IMR-90 (cell line): Measurements from ENCODE around the gene CDH13. TPM values are rescaled to one million over a fixed set of nuclear protein-coding genes. Genes with fewer than 3 reads are reported as not detected.

Experiments used
- ATAC-seq: fragments of 200-7000 bp; cut with Tn5 transposase; 2 replicates; pipeline ENCODE4 v1.9.1; 2020; ENCODE audit warnings: low read depth, mild to moderate bottlenecking, moderate library complexity
- BruUV-seq: library from RNA; stranded (reverse); fragments of 400-500 nt; replicated peaks from 2 replicates; lab custom pipeline; 2021; lab: Mats Ljungman, UMichigan
- CTCF ChIA-PET: fragments of 300-600 bp; formaldehyde crosslinking; extraction: SDS; loops from one replicate; lab custom pipeline; 2021; ENCODE audit warnings: antibody characterized with exemption; lab: Yijun Ruan, JAX
- POLR2A ChIA-PET: fragments of 300-600 bp; sonication (Branson Sonifier 250); formaldehyde crosslinking; loops from one replicate; lab custom pipeline; 2022; ENCODE audit warnings: antibody characterized with exemption; ENCODE audit not compliant: unreplicated experiment; lab: Charles Lee
- DNase-seq: peaks from one replicate; pipeline ENCODE4 v3.0.0; 2013
- H2AFZ ChIP-seq: replicated peaks from 2 replicates; pipeline ENCODE3; 2013; ENCODE audit warnings: low read length, mild to moderate bottlenecking; ENCODE audit not compliant: poor library complexity
- H2AK5ac ChIP-seq: 2 replicates; pipeline ENCODE4 v1.6.1; 2013; ENCODE audit warnings: low read depth, low read length, inconsistent platforms
- H2AK9ac ChIP-seq: replicated peaks from 2 replicates; pipeline ENCODE3; 2013; ENCODE audit warnings: mild to moderate bottlenecking, low read depth, low read length, moderate library complexity; ENCODE audit not compliant: poor library complexity
- H2BK120ac ChIP-seq: 2 replicates; pipeline ENCODE4 v1.6.1; 2013; ENCODE audit warnings: low read depth, low read length, inconsistent platforms
- H2BK15ac ChIP-seq: 3 replicates; pipeline ENCODE4 v1.6.1; 2013; ENCODE audit warnings: low read depth, low read length, inconsistent platforms
- H2BK20ac ChIP-seq: 2 replicates; pipeline ENCODE4 v1.6.1; 2013; ENCODE audit warnings: low read depth, mild to moderate bottlenecking, inconsistent platforms, low read length, moderate library complexity
- H2BK5ac ChIP-seq: 2 replicates; pipeline ENCODE4 v1.6.1; 2013; ENCODE audit warnings: mild to moderate bottlenecking, low read depth, low read length, inconsistent platforms; ENCODE audit not compliant: poor library complexity, severe bottlenecking
- H3K14ac ChIP-seq: replicated peaks from 2 replicates; pipeline ENCODE4 v1.6.1; 2013; ENCODE audit warnings: low read depth, low read length, inconsistent platforms
- H3K18ac ChIP-seq: 2 replicates; pipeline ENCODE4 v1.6.1; 2013; ENCODE audit warnings: low read depth, low read length, control low read depth
- H3K23ac ChIP-seq: 2 replicates; pipeline ENCODE4 v1.6.1; 2013; ENCODE audit warnings: low read depth, low read length, inconsistent platforms
- H3K27ac ChIP-seq: 2 replicates; pipeline ENCODE4 v1.5.1; 2013; ENCODE audit warnings: mild to moderate bottlenecking, control low read depth, low read length; ENCODE audit not compliant: insufficient read depth
- H3K27me3 ChIP-seq: 2 replicates; pipeline ENCODE4 v1.6.1; 2013; ENCODE audit warnings: low read length; ENCODE audit not compliant: control insufficient read depth, insufficient read depth
- H3K36me3 ChIP-seq: 2 replicates; pipeline ENCODE4 v1.6.1; 2013; ENCODE audit warnings: low read length, mixed read lengths; ENCODE audit not compliant: control insufficient read depth, insufficient read depth
- H3K4ac ChIP-seq: 2 replicates; pipeline ENCODE4 v1.6.1; 2013; ENCODE audit warnings: low read depth, low read length, inconsistent platforms
- H3K4me1 ChIP-seq: 2 replicates; pipeline ENCODE4 v1.6.1; 2013; ENCODE audit warnings: low read length, mixed read lengths; ENCODE audit not compliant: control insufficient read depth, insufficient read depth
- H3K4me2 ChIP-seq: 2 replicates; pipeline ENCODE4 v1.6.1; 2013; ENCODE audit warnings: low read depth, mild to moderate bottlenecking, control low read depth, low read length, moderate library complexity
- H3K4me3 ChIP-seq: 2 replicates; pipeline ENCODE4 v1.5.1; 2013; ENCODE audit warnings: low read depth, mild to moderate bottlenecking, control low read depth, low read length, moderate library complexity; ENCODE audit not compliant: insufficient read depth
- H3K56ac ChIP-seq: 2 replicates; pipeline ENCODE4 v1.6.1; 2013; ENCODE audit warnings: low read length, inconsistent platforms; ENCODE audit not compliant: insufficient read depth; ENCODE audit errors: extremely low read depth
- H3K79me1 ChIP-seq, 2 experiments: 2 replicates each; pipeline ENCODE4 v1.6.1; 2013; ENCODE audit warnings: low read length in 2 of 2, inconsistent platforms in 1 of 2, low read depth in 1 of 2
- H3K9ac ChIP-seq: 2 replicates; pipeline ENCODE4 v1.6.1; 2013; ENCODE audit warnings: low read depth, low read length, control low read depth
- H3K9me1 ChIP-seq: 2 replicates; pipeline ENCODE4 v1.6.1; 2013; ENCODE audit warnings: low read length, inconsistent platforms; ENCODE audit not compliant: insufficient read depth
- H3K9me3 ChIP-seq: 2 replicates; pipeline ENCODE4 v1.6.1; 2013; ENCODE audit warnings: low read length; ENCODE audit not compliant: control insufficient read depth, insufficient read depth
- H4K20me1 ChIP-seq: 2 replicates; pipeline ENCODE4 v1.6.1; 2013; ENCODE audit warnings: low read length, inconsistent platforms; ENCODE audit not compliant: insufficient read depth
- H4K5ac ChIP-seq: 2 replicates; pipeline ENCODE4 v1.6.1; 2013; ENCODE audit warnings: mild to moderate bottlenecking, low read depth, low read length, control low read depth
- H4K8ac ChIP-seq, 2 experiments: 2 replicates each; pipeline ENCODE4 v1.6.1; 2013; ENCODE audit warnings: low read depth in 2 of 2, low read length in 2 of 2, control low read depth in 1 of 2, inconsistent platforms in 1 of 2
- H4K91ac ChIP-seq: 2 replicates; pipeline ENCODE4 v1.6.1; 2013; ENCODE audit warnings: low read depth, low read length, inconsistent platforms; ENCODE audit not compliant: insufficient read depth
- BHLHE40 ChIP-seq: fragments of 150-350 bp; IDR thresholded peaks from 2 replicates; pipeline ENCODE4 v1.6.1; 2016; ENCODE audit warnings: mild to moderate bottlenecking, low read depth, low read length
- CEBPB ChIP-seq: IDR thresholded peaks from 2 replicates; pipeline ENCODE4 v1.6.1; 2012; ENCODE audit warnings: low read depth, low read length, improper control_type of control experiment
- CHD1 ChIP-seq: IDR thresholded peaks from 2 replicates; pipeline ENCODE4 v1.6.1; 2012; ENCODE audit warnings: low read depth, low read length, improper control_type of control experiment
- CTCF ChIP-seq: conservative IDR thresholded peaks from 2 replicates; pipeline ENCODE4 v1.5.1; 2012; ENCODE audit warnings: mild to moderate bottlenecking, low read depth, low read length, improper control_type of control experiment
- FOS ChIP-seq: fragments of 150-350 bp; IDR thresholded peaks from 2 replicates; pipeline ENCODE4 v1.6.1; 2016; ENCODE audit warnings: low read depth, low read length
- MAFK ChIP-seq: IDR thresholded peaks from 2 replicates; pipeline ENCODE4 v1.6.1; 2012; ENCODE audit warnings: low read depth, low read length, improper control_type of control experiment
- MAZ ChIP-seq: IDR thresholded peaks from 2 replicates; pipeline ENCODE4 v1.6.1; 2012; ENCODE audit warnings: low read depth, mild to moderate bottlenecking, low read length, improper control_type of control experiment, moderate library complexity, borderline replicate concordance
- MXI1 ChIP-seq: IDR thresholded peaks from 2 replicates; pipeline ENCODE4 v1.6.1; 2012; ENCODE audit warnings: low read depth, mild to moderate bottlenecking, low read length, moderate library complexity, borderline replicate concordance
- NFE2L2 ChIP-seq: fragments of 150-350 bp; IDR thresholded peaks from 2 replicates; pipeline ENCODE4 v1.6.1; 2016; ENCODE audit warnings: low read depth, mild to moderate bottlenecking, low read length
- POLR2A ChIP-seq: IDR thresholded peaks from 2 replicates; pipeline ENCODE4 v1.6.1; 2012; ENCODE audit warnings: mild to moderate bottlenecking, low read depth, low read length
- RAD21 ChIP-seq: IDR thresholded peaks from 2 replicates; pipeline ENCODE4 v1.6.1; 2012; ENCODE audit warnings: low read length, improper control_type of control experiment
- RCOR1 ChIP-seq: IDR thresholded peaks from 2 replicates; pipeline ENCODE4 v1.6.1; 2012; ENCODE audit warnings: mild to moderate bottlenecking, low read length, improper control_type of control experiment; ENCODE audit not compliant: insufficient replicate concordance
- RFX5 ChIP-seq: IDR thresholded peaks from 2 replicates; pipeline ENCODE4 v1.8.0; 2012; ENCODE audit warnings: low read depth, mild to moderate bottlenecking, low read length, moderate library complexity
- SMC3 ChIP-seq: fragments of 150-350 bp; IDR thresholded peaks from 2 replicates; pipeline ENCODE4 v1.6.1; 2016; ENCODE audit warnings: low read depth, mild to moderate bottlenecking, antibody characterized with exemption, low read length, moderate library complexity
- USF2 ChIP-seq: fragments of 150-350 bp; IDR thresholded peaks from 2 replicates; pipeline ENCODE4 v1.6.1; 2017; ENCODE audit warnings: mild to moderate bottlenecking, antibody characterized with exemption, low read length, low read depth
- WGBS, 2 experiments: methylation state at CpG; one replicate each; pipeline versions ENCODE4 v1.1.5 to v1.1.7; 2013; ENCODE audit warnings: missing lambda C conversion rate in 2 of 2; ENCODE audit not compliant: insufficient read length in 1 of 2; ENCODE audit errors: extremely low coverage in 2 of 2; 5-methylcytosine and 5-hydroxymethylcytosine counted together
- dilution Hi-C: fragments of 300-500 bp; cut with HindIII; formaldehyde crosslinking; loops from one replicate; pipeline ENCODE4 v1.14.3; 2018; ENCODE audit warnings: low sequenced_read_pairs; ENCODE audit not compliant: unreplicated experiment
- in situ Hi-C: fragments of 300-500 bp; cut with MboI; formaldehyde crosslinking; loops from 3 replicates; pipeline ENCODE4 v1.14.3; 2019; ENCODE audit warnings: low sequenced_read_pairs, inconsistent platforms, mixed read lengths
- intact Hi-C: fragments of 100-400 bp; cut with micrococcal nuclease; formaldehyde crosslinking; loops from 2 replicates; pipeline ENCODE4 v1.10.0; 2022
- polyA plus RNA-seq, 3 experiments: library from polyadenylated mRNA; depleted of rRNA; stranded (reverse); fragments of >200 nt; gene quantifications; 2 replicates each; pipeline ENCODE4 v1.2.3, GENCODE V29; 2012; ENCODE audit warnings: low replicate concordance in 1 of 3
- total RNA-seq: library from RNA; depleted of rRNA; stranded (reverse); fragments of >200 nt; gene quantifications from 2 replicates; pipeline ENCODE4 v1.2.3, GENCODE V29; 2012
- TF ChIP-seq, protein P1 (sequence below): fragments of 150-350 bp; IDR thresholded peaks from 2 replicates; pipeline ENCODE4 v1.6.1; 2016; ENCODE audit warnings: low read depth, mild to moderate bottlenecking, low read length, moderate library complexity, borderline replicate concordance

Gene CDH13
- total and polyA plus RNA-seq, 2 of the 4 experiments (the other 2 are of a cell fraction): 61.6 to 74.7 TPM

DNA sequence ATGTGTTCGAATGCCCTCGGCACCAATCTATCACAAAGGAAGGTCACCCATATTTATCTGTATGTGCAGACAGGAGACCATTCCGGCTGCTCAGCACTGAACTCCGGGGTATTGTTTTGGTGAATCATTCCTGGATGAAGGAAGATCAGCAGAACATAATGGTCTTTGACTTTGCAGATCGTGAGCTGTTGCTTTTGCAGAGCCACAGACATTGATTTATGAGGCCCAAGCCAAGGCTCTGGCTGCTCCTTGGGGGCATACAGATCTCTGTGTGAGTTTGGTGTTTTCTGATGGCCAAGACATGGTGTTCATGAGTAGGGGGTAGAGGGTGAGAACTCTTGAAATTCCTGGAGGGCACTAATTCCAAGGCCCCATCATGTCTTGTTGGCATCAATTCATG lies 722.2 kb downstream of the CDH13 start:
- no peak overlapping the region for H4K8ac ChIP-seq
- intact Hi-C loops (no loop called here), in situ Hi-C loops (no loop called here), dilution Hi-C loops (no loop called here)
- H4K91ac ChIP-seq: no peak overlapping the region
- H3K9me3 ChIP-seq: no peaks in the 10 kb centered on the region
- no peak overlapping the region for H3K56ac ChIP-seq
- TF ChIP-seq NFE2L2 (no peak), MXI1 (no peak), CTCF (no peak), USF2 (no peak), RCOR1 (no peak), CEBPB (no peak), BHLHE40 (no peak), MAFK (no peak), POLR2A (no peak), FOS (no peak), CHD1 (no peak), RAD21 (no peak), RFX5 (no peak), SMC3 (no peak), MAZ (no peak)
- TF ChIP-seq, protein P1, sequence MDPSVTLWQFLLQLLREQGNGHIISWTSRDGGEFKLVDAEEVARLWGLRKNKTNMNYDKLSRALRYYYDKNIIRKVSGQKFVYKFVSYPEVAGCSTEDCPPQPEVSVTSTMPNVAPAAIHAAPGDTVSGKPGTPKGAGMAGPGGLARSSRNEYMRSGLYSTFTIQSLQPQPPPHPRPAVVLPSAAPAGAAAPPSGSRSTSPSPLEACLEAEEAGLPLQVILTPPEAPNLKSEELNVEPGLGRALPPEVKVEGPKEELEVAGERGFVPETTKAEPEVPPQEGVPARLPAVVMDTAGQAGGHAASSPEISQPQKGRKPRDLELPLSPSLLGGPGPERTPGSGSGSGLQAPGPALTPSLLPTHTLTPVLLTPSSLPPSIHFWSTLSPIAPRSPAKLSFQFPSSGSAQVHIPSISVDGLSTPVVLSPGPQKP: no peak
- no peak overlapping the region for H3K14ac ChIP-seq
- H2AK5ac ChIP-seq: no peak overlapping the region
- no peaks in the 10 kb centered on the region for H4K20me1 ChIP-seq
- no peak overlapping the region for H2BK5ac ChIP-seq
- H3K79me1 ChIP-seq: no peaks in the 10 kb centered on the region; a peak in 1 of 4 replicates
- 0 out of 2 replicates have a peak, but pooled peaks cover 2% of the 10 kb centered on the region for H3K4me1 ChIP-seq
- no peaks in the 10 kb centered on the region for H3K27me3 ChIP-seq
- no TSS peak for BruUV-seq
- no peak for DNase-seq
- no peaks in the 10 kb centered on the region for H3K36me3 ChIP-seq
- ChIA-PET POLR2A (no interaction called here), CTCF (no interaction called here)
- no peak overlapping the region for H3K18ac ChIP-seq
- no peak overlapping the region for H2BK120ac ChIP-seq
- no peak overlapping the region for H2BK15ac ChIP-seq
- H3K9ac ChIP-seq: no peak overlapping the region
- WGBS, 2 experiments: 0% methylated on average over 1 of the region's 5 CpGs; no CpG with 5 or more reads in 1 of the 2 experiments
- no peak for ATAC-seq
- H4K5ac ChIP-seq: no peak overlapping the region
- no peak overlapping the region for H2AK9ac ChIP-seq
- no peak overlapping the region for H3K23ac ChIP-seq
- H3K4ac ChIP-seq: no peak overlapping the region
- H3K9me1 ChIP-seq: 0 out of 2 replicates have a peak, but pooled peaks cover 4% of the 10 kb centered on the region
- H2BK20ac ChIP-seq: no peak overlapping the region
- H3K27ac ChIP-seq: no peak overlapping the region
- H3K4me2 ChIP-seq: no peak overlapping the region
- H2AFZ ChIP-seq: no peak overlapping the region
- no peak overlapping the region for H3K4me3 ChIP-seq
